GM21390 (cell line): ENCODE measurements around the gene POR.

ENCODE experiments used
- ATAC-seq: cut with Tn5 transposase; IDR thresholded peaks from one replicate; pipeline ENCODE4 v1.9.1; 2021; ENCODE audit not compliant: unreplicated experiment

Gene POR

DNA sequence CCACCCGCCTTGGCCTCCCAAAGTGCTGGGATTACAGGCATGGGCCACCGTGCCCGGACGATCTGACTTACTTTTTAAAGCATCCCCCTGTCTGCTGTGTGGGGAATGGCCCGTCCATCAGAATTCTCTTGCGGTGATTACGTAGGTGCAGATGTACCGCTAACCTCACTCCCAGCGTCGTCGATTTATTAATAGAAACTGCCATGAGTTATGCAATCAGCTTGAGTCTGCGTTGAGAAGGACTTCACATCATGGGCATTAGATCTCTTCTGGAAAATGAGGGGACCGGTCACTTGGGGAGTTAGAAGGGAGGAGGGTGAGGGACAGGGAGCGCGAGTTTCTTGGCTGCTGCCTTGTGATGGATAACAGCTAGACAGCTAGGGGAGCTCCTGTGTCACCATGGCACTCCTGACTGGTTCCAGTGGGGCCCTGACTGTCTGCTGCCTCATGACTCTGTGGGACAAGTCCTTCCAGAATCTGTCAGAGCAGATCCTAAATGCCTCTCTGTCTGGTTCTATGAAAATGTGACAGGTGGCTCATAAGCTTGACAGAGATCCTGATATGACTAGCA is 35.2 kb downstream of the POR start:
- no peak for ATAC-seq

DNA sequence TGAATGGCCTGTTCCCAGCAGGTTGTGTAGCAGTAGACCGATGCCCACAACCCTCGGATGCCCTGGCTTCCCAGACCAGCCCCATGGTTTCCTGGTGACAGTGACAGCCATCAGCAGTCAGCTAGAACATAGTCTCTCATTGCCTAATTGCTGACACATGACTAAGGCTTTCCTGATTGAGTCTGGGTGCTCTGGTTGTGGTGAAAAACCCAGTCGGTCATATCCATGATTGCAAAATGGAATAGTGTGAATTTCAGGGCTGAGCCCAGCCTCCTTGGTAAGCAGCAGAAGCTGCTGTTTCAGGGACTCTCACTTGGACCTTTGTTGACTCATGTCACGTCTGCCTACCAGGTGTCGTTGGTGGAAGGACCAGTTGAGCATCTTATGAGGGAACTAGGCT is 36.6 kb downstream of the POR start:
- ATAC-seq, result no peak

DNA sequence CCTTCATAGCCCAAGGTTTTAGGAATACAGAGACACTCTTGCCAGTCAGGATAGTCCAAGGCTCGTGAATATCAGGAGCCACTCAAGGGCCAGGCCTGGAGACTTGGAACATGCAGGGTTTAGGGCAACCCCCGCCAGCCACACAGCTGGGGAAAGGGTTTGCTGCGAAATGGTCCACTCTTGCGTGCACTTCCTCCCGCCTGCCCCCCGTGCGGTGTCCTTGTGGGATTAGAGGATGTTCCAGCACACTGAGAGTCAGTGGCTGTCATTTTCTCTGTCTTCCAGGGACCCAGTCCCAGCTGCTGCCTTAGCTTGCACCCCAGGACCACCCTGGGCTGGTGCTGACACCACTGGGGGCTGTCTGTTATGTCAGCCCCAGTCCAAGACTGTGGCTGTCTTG is 38.5 kb downstream of the POR start:
- ATAC-seq, result no peak

- ATAC-seq, result no peak
These were observed 39.0 kb downstream of the POR start for GRCh38 chr7:75953931-75954330.

- no peak for ATAC-seq
These were observed 40.5 kb downstream of the POR start for GRCh38 chr7:75955331-75955955.

DNA sequence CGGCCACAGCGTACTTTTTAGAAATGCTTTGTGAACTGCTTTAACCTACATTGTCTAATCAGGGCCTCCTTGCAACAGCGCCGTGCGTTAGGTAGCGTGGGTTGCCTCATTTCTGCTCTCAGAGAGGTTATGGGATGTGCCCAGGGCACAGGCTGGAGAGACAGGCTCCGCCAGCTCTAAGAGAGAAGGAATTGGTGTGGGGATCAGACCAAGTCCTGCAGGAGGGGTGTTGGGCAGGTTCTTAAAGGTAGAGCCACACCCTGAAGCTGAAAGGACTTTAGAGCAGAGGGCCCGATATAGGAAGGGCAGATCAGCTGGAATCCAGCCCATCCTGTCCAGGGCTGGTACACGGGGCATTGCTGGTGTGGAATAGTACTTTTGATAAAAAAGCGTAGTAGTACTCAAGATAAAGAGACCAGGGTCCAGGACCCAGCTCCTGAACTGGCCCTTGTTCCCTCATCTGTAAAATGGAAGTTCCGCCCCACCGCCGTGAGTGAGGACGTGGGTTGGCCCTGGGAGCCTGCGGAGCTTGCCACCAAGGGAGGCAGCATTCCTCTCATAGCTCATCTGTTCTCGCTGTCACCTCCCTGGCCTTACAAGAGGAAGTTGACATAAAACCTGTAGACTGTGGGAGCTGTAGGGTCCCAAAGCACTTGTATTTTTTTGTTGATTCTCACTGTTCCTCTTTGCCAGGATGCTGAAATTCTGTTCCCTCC is 42.2 kb downstream of the POR start:
- ATAC-seq, result no peak

- no peak for ATAC-seq
These were observed 44.0 kb downstream of the POR start for GRCh38 chr7:75958802-75959543.

GRCh38 chr7:75960372-75960771 is 45.4 kb downstream of the POR start:
- no peak for ATAC-seq

GRCh38 chr7:75961218-75961617 is 46.3 kb downstream of the POR start:
- no peak for ATAC-seq

DNA sequence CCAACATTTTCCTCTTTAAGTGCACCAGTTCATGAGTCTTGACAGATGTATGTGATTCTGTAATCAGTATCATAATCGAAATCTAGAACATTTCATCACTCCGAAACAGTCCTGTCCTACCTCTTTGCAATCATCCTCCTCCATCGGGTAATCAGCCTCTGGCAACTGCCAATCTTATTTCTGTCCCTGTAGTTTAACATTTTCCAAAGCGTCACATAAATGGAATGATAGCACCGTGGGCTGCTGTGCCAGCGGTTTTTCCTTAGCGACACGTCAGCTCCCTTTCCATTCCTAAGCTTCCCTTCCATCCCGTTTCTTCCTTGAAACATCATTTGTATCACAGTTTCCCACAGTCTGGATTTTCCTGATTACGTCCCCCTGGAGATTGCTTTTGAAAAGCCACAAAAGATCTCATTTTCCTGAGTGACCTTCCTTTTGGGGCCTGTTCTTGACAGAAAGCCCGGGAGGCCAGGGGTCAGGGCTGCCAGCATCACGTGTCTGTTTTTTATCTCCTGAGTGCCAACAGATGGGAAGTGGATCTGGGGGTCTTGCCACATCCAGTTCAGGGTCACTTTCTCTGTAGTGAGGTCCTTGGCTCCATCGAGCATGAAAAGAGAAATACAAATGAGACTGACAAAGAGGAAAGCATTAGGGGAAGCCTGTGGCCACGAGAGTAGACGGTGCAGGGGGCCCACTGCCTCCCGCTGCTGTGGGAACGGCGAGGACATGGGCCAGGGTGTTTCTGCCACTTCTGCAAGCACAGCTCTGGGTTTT is 47.8 kb downstream of the POR start:
- ATAC-seq, result no peak

- no peak for ATAC-seq
These were observed 48.5 kb downstream of the POR start for GRCh38 chr7:75963381-75963995.

- ATAC-seq, result no peak
These were observed 50.7 kb downstream of the POR start for GRCh38 chr7:75965617-75966016.

- ATAC-seq, result no peak
These were observed 51.4 kb downstream of the POR start for GRCh38 chr7:75966190-75966961.

GRCh38 chr7:75967055-75967454 is 52.1 kb downstream of the POR start:
- ATAC-seq, result no peak

DNA sequence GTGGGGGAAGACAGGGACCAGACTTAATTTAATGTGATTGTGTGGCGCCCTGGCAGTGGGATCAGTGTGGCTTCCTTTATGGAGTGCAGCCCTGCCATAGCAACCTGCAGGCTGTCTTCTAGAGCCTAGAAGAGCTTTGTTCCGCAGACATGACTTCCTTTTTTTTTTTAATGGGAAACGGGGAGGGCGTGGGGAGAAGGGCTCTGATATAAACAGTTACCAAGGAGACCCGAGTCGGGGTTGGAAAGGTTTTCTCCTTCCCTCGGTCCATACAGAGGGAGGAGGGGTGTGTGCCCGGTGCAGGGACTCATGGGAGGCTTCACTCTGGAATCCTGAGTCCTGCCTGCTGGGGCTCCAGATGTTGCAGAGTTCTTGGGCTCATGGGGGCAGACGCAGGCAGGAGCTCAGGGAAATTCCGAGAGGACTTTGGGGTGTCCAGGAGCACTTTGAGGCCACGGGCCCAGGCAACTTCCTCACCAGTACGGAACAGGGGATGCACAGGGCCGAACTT is 52.6 kb downstream of the POR start:
- no peak for ATAC-seq

DNA sequence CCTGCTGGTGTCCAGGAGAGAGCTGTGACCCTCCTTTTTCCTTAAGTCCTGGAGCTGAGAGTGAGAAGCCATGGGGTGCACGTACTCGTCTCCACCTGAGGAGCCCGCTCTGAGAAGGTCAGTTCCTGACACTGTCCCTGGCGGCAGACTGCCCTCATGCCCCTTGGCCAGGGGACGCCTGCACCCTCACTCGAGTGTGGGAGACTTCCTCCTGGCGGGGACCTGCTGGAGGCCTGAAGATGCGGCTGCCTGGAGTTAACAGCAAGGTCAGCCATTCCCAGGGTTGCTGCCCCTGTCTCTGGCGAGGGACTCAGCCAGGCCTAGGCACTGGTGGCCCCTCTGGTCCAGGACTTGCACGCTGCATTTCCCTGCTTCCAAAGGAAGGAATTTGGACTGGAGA is 53.1 kb downstream of the POR start:
- no peak for ATAC-seq

DNA sequence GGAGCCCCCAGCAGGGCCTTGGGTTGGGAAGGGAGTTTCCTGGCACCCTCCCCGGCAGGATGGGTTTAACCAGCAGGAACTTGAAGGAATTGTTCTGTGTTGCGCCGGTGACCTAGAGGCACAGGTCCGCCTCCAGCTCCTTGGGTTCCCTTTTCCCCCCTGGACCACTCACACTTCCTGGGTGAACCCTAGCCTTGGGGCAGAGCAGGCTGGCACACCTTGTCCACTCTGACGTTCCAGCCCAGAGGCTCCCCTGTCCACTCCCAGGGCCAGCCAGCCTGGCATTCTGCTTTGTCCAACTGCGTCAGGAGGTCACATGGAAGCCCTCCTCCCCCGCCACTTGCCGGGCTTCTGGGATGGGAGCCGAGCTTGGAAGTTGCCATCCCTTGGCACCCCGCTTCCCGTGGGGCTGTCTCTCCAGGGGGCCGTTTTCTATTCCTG is 53.6 kb downstream of the POR start:
- ATAC-seq, result no peak

DNA sequence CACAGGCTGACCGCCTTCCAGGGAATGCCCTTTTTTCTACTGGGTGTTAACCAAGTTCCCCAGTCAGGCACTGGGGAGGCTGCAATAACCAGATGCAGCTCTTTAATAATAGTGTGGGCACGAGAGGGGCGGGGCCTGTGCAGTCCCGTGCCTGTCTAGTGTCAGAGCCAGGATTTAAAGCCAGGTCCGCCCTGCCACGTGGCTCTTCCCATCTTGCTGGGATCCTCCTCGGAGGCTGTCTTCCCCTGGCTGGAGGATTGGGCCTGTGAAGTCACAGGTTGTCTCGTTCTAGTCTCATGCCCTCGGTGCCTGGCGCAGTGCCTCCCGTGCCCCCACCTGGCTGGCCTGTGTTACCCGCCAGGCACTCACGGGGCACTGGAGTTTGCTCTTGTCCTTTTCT is 54.2 kb downstream of the POR start:
- no peak for ATAC-seq

- no peak for ATAC-seq
These were observed 54.9 kb downstream of the POR start for GRCh38 chr7:75969704-75970498.
